ENCODE data around the gene CHST15.

GRCh38 chr10:124132876-124133275 is 39.5 kb upstream of the CHST15 start:
- TF ChIP-seq EZH2phosphoT487 (IDR thresholded peaks at IDR 0.05; ENCODE audit: borderline replicate concordance, low read depth, low read length) (no peak), CTCF (conservative IDR thresholded peaks at IDR 0.05; ENCODE audit: low read length) (no peak)
